T-helper 2 cell treated with Interferon-gamma antibody and Interleukin-4, amounts not matched to agents 100 ng/mL and 5 ng/mL, for 36 hours (primary cell): ENCODE results near the gene IDS. TPM values are rescaled to one million over a fixed set of nuclear protein-coding genes. Genes with fewer than 3 reads are reported as not detected.
"Not testable (repeated sequence)": the region's sequence is repeated elsewhere in the genome, so short reads cannot be mapped to it uniquely, and the experiment has no call there.

Source experiments
- intact Hi-C: fragments of 100-400 bp; cut with micrococcal nuclease; formaldehyde crosslinking; loops from one replicate; pipeline ENCODE4 v1.15.1; 2023
- total RNA-seq: library from RNA; stranded (reverse); gene quantifications from 2 replicates; pipeline ENCODE4 v1.2.3, GENCODE V29; 2022

Gene IDS
- 48.8 and 51.0 TPM in 2 replicates for total RNA-seq

- intact Hi-C loops, result loop anchor here (2.0 to 10.0 kb wide), 4 partner anchors 18 to 1890 kb away; partner anchors contain the start of genes HMGB3 and VMA21
Measured at GRCh38 chrX:149504915-149505651, at the start of gene IDS. Gene IDS, minus strand, starts transcription at chrX:149505306. Its CDS starts 169 bp downstream, at chrX:149505137.

- intact Hi-C loops, result not testable (repeated sequence)
Measured at GRCh38 chrX:149551939-149552248, 46.8 kb upstream of the IDS start.

GRCh38 chrX:149551245-149551938, 46.3 kb upstream of the IDS start:
- intact Hi-C loops, result not testable (repeated sequence)

GRCh38 chrX:149550454-149550853, 45.3 kb upstream of the IDS start:
- intact Hi-C loops, result not testable (repeated sequence)

GRCh38 chrX:149549701-149550100, 44.6 kb upstream of the IDS start, which contains the start of gene HSFX3:
Gene HSFX3, minus strand, starts transcription at chrX:149549924. Its CDS starts 72 bp downstream, at chrX:149549852.
- intact Hi-C loops, result not testable (repeated sequence)

GRCh38 chrX:149547782-149548181, 42.7 kb upstream of the IDS start:
- intact Hi-C loops, result not testable (repeated sequence)

- intact Hi-C loops, result not testable (repeated sequence)
Measured at GRCh38 chrX:149546962-149547361, 41.9 kb upstream of the IDS start.

- intact Hi-C loops, result not testable (repeated sequence)
Measured at GRCh38 chrX:149545545-149546543, 40.7 kb upstream of the IDS start.

GRCh38 chrX:149541521-149542047, 36.5 kb upstream of the IDS start:
- intact Hi-C loops, result no loop called here

- intact Hi-C loops, result no loop called here
Measured at GRCh38 chrX:149540621-149541520, 35.8 kb upstream of the IDS start, which contains the start of gene EOLA1. Gene EOLA1, plus strand, starts transcription at chrX:149541012. Its CDS starts 4,619 bp downstream, at chrX:149545631.

- intact Hi-C loops, result no loop called here
Measured at GRCh38 chrX:149540131-149540620, 35.1 kb upstream of the IDS start.

GRCh38 chrX:149539283-149540130, 34.4 kb upstream of the IDS start:
- intact Hi-C loops, result loop anchor here (2.0 kb wide), 1 partner anchor 35 kb away; the partner anchor contains the start of gene IDS

- intact Hi-C loops, result not testable (repeated sequence)
Measured at GRCh38 chrX:149537474-149537873, 32.4 kb upstream of the IDS start.

GRCh38 chrX:149534926-149535602, 30.0 kb upstream of the IDS start:
- intact Hi-C loops, result not testable (repeated sequence)

- intact Hi-C loops, result not testable (repeated sequence)
Measured at GRCh38 chrX:149533999-149534398, 28.9 kb upstream of the IDS start.

- intact Hi-C loops, result not testable (repeated sequence)
Measured at GRCh38 chrX:149532868-149533267, 27.8 kb upstream of the IDS start.

- intact Hi-C loops, result no loop called here
Measured at GRCh38 chrX:149531599-149531998, 26.5 kb upstream of the IDS start.

- intact Hi-C loops, result loop anchor here (10.0 kb wide), 1 partner anchor 1614 kb away; the partner anchor contains the start of gene FMR1
Measured at GRCh38 chrX:149528381-149528780, 23.3 kb upstream of the IDS start.
